ENCODE data around the gene TAF1C. TPM values are rescaled to one million over a fixed set of nuclear protein-coding genes. Genes with fewer than 3 reads are reported as not detected.

The TAF1C gene
- total RNA-seq, 1 donor from 2014 or later, result 61.1 TPM

DNA sequence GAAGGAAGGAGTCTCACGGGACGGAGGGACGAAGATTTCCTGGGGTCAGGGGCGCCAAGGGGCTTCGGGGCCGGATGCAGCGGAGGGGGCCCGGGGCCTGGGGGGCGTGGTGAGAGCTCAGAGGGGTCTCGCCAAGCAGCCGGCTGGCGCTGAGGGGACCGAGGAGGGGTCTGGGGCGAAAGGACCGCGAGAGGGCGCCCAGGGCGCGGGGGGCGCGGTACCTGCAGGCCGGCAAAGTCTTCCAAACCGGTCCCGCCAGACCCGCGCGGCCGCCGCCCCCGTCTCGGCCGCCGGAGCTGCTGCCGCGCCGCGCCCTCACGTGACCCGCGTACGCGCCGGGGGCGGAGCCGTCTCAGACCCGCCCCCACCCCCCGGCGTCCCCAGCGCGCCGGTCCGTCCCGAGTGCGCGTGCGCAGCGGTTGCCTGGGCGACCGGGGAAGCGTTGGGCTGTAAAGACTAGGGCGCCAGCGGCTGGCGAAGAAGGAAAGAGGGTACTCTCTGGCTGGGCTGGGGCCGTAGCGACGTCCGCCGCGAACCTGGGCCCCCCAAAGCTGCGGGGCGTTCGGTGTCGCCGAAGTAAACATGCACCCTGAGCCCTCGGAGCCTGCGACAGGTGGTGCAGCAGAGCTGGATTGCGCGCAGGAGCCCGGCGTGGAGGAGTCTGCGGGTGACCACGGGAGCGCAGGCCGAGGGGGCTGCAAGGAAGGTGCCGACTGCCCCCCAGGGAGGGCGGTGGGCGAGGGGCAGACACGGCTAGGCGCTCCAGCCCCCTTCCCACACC is 41.8 kb downstream of the TAF1C start, which contains the start of the genes DNAAF1 and HSDL1:
Gene DNAAF1, plus strand, starts transcription at position 450 of the 781 bp plus-strand sequence. Its CDS starts 133 bp downstream, at position 583.
Gene HSDL1, minus strand, starts transcription at position 319 of the 781 bp plus-strand sequence. CDS start 13,856 bp downstream, outside the sequence.
- intact Hi-C loops (cut with micrococcal nuclease), result loop anchor here (1.0 to 2.0 kb wide), 3 partner anchors 29 to 60 kb away; partner anchors contain the start of genes MBTPS1 and TAF1C
- Mint-ChIP-seq H3K9me3 (no peaks in the 10 kb centered on the region), H3K4me3 (peak within 1 kb of the TSS; percentile 94), H3K27ac (peak within 1 kb of the TSS; percentile 86), H3K4me1 (peaks cover 11% of the 10 kb centered on the region), H3K27me3 (peaks cover 16% of the 10 kb centered on the region), H3K36me3 (ENCODE audit: low read depth) (peaks cover 3% of the 10 kb centered on the region)
- DNase-seq, result peak; percentile 99

DNA sequence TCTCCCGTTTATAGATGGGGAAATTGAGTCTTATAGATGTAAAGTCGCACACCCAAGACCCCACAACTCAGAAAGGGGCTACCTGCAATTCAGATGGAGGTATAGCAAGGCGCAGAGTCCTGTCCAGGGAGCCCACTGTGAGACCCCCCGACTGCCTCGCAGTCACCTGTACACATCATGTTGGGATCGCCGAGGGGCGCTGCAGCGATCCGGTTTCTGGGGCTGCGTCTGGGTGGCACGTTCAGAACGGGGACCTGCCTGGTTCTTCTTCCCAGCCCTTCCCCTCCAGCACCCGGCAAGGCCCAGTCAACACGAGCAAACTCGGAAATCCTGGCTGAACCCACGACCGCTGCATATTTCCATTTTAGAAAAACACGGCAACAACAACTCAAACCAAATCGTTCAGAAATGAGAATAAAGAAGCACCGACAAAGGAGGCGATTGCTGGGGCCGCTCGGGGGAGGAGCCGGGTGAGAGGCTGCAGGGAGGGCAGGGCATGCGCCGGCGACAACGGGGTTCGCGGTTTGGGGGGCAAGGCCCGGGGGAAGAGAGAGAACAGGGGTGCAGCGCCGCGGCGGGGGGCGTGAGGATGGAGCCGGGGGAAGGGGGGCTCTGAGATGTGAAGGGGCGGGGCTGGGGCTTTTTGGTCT is 42.5 kb downstream of the TAF1C start:
- Mint-ChIP-seq H3K9me3 (no peaks in the 10 kb centered on the region), H3K4me3 (peak overlapping the region; percentile 94), H3K36me3 (ENCODE audit: low read depth) (peaks cover 3% of the 10 kb centered on the region), H3K27me3 (peaks cover 16% of the 10 kb centered on the region), H3K4me1 (peaks cover 14% of the 10 kb centered on the region), H3K27ac (peak overlapping the region; percentile 86)
- DNase-seq, result peak; percentile 86
- intact Hi-C loops (cut with micrococcal nuclease), result loop anchor here (2.0 kb wide), 1 partner anchor 60 kb away; no protein-coding TSS in a partner anchor

GRCh38 chr16:84143784-84144199 is 43.1 kb downstream of the TAF1C start:
- Mint-ChIP-seq H3K27me3 (peaks cover 16% of the 10 kb centered on the region), H3K36me3 (ENCODE audit: low read depth) (peaks cover 4% of the 10 kb centered on the region), H3K4me3 (peak overlapping the region; percentile 94), H3K27ac (peak overlapping the region; percentile 86), H3K9me3 (no peaks in the 10 kb centered on the region), H3K4me1 (peaks cover 20% of the 10 kb centered on the region)
- intact Hi-C loops (cut with micrococcal nuclease), result loop anchor here (2.0 kb wide), 1 partner anchor 59 kb away; no protein-coding TSS in a partner anchor
- DNase-seq, result no peak

GRCh38 chr16:84143081-84143480 is 43.8 kb downstream of the TAF1C start:
- intact Hi-C loops (cut with micrococcal nuclease), result no loop called here
- Mint-ChIP-seq H3K36me3 (ENCODE audit: low read depth) (peaks cover 4% of the 10 kb centered on the region), H3K27ac (no peak overlapping the region), H3K9me3 (no peaks in the 10 kb centered on the region), H3K4me1 (peaks cover 23% of the 10 kb centered on the region), H3K27me3 (peaks cover 16% of the 10 kb centered on the region), H3K4me3 (peak overlapping the region; percentile 43)
- DNase-seq, result no peak

DNA sequence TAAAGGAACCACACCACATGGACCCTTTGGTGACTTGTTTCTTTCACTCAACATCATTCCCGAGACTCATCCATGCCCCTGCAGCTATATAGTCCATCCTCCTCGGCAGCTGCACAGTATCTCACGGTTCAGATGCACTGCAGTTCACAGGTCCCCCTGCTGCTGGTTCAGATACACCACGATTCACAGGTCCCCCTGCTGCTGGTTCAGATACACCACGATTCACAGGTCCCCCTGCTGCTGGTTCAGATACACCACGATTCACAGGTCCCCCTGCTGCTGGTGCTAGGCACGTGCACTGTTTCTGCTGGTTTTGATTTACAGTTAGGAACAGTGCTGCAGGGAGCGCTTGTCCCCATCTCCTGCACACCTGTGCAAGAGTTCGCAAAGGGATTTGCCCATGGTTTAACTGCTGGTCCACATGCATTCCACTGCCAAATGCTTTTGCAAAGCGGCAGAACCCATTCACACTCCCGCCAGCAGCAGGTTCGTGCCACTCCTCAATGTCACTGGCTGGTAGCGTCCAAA is 45.6 kb downstream of the TAF1C start:
- peaks cover 4% of the 10 kb centered on the region for H3K36me3 Mint-ChIP-seq (ENCODE audit: low read depth)
- H3K27me3 Mint-ChIP-seq, result peaks cover 10% of the 10 kb centered on the region
- intact Hi-C loops (cut with micrococcal nuclease), result no loop called here
- no peak overlapping the region for H3K4me3 Mint-ChIP-seq
- no peak overlapping the region for H3K27ac Mint-ChIP-seq
- no peaks in the 10 kb centered on the region for H3K9me3 Mint-ChIP-seq
- H3K4me1 Mint-ChIP-seq, result peaks cover 30% of the 10 kb centered on the region
- DNase-seq, result peak; percentile 69

DNA sequence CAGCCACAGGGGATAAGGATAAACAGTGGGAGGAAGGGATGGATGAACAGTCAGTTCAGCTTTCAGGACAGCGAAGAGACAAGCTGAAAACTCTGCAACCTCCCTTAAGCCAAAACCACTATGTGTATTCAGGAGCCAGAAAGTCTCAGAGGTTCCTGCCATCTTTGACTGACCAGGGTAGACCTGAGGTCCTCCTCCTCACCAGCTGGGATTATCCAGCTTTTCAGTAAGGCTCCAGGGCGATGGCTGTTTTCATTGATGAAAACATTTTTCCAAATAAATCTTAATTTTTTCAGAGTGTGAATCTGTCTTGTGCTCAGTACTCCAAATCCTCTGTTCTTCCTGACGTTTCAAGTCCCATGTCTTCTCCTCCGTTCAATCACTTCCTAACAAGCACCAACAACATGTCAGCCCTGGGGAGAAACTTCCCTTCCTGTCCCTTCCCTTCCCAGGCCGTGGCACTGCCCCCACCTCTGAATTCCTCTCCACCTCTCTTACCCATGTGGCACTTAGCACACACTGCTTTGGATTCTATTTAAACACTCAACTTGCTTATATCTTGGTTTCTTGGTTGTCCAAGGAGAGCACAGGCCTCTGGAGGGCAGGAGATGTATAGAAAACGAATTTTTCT is 47.1 kb downstream of the TAF1C start:
- H3K4me1 Mint-ChIP-seq, result peaks cover 32% of the 10 kb centered on the region
- no peak for DNase-seq
- H3K9me3 Mint-ChIP-seq, result no peaks in the 10 kb centered on the region
- peaks cover 10% of the 10 kb centered on the region for H3K27me3 Mint-ChIP-seq
- intact Hi-C loops (cut with micrococcal nuclease), result no loop called here
- H3K4me3 Mint-ChIP-seq, result no peak overlapping the region
- no peak overlapping the region for H3K27ac Mint-ChIP-seq
- H3K36me3 Mint-ChIP-seq (ENCODE audit: low read depth), result peaks cover 6% of the 10 kb centered on the region

- intact Hi-C loops (cut with micrococcal nuclease), result loop anchor here (1.0 kb wide), 1 partner anchor 23 kb away; the partner anchor contains the start of gene MBTPS1
- Mint-ChIP-seq H3K4me1 (peaks cover 29% of the 10 kb centered on the region), H3K27ac (peak overlapping the region; percentile 82), H3K36me3 (ENCODE audit: low read depth) (peaks cover 3% of the 10 kb centered on the region), H3K4me3 (peak overlapping the region; percentile 48), H3K9me3 (no peaks in the 10 kb centered on the region), H3K27me3 (peaks cover 6% of the 10 kb centered on the region)
- DNase-seq, result peak; percentile 74
These were observed 47.8 kb downstream of the TAF1C start for GRCh38 chr16:84138824-84139627.

- no peaks in the 10 kb centered on the region for H3K9me3 Mint-ChIP-seq
- intact Hi-C loops (cut with micrococcal nuclease), result loop anchor here (1.0 kb wide), 1 partner anchor 22 kb away; the partner anchor contains the start of gene MBTPS1
- peaks cover 3% of the 10 kb centered on the region for H3K36me3 Mint-ChIP-seq (ENCODE audit: low read depth)
- peaks cover 27% of the 10 kb centered on the region for H3K4me1 Mint-ChIP-seq
- no peak for DNase-seq
- no peak overlapping the region for H3K4me3 Mint-ChIP-seq
- H3K27ac Mint-ChIP-seq, result no peak overlapping the region
- H3K27me3 Mint-ChIP-seq, result peaks cover 5% of the 10 kb centered on the region
These were observed 48.4 kb downstream of the TAF1C start for GRCh38 chr16:84138500-84138823.

DNA sequence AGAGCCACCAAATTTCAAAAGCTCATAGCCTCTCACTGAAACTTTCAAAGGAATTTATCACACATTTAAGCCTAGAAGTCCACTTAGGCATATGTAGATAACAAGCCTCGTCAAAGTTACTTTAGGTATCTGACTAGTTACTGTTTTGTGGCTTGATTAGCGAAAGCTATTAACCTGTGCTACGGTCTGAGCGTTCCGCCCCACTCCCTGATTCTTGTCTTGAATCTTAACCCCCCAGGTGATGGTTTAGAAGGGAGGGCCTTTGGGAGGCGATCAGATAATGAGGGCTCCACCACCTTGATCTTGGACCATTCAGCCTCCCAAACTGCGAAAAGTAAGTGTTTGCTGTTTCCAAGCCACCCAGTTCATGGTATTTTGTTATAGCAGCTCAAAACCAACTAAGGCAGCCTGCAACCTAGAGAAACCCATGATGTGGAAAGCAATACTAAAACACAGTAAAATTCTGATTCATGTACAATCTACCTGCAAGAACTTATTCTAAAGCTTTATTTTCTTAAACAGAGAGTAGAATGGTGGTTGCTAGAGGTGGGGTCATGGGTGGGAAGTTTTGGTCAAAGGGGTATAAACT is 49.0 kb downstream of the TAF1C start:
- no peak overlapping the region for H3K27ac Mint-ChIP-seq
- peaks cover 24% of the 10 kb centered on the region for H3K4me1 Mint-ChIP-seq
- H3K9me3 Mint-ChIP-seq, result no peaks in the 10 kb centered on the region
- H3K27me3 Mint-ChIP-seq, result peaks cover 1% of the 10 kb centered on the region
- intact Hi-C loops (cut with micrococcal nuclease), result loop anchor here (1.0 kb wide), 1 partner anchor 22 kb away; the partner anchor contains the start of gene MBTPS1
- peaks cover 3% of the 10 kb centered on the region for H3K36me3 Mint-ChIP-seq (ENCODE audit: low read depth)
- DNase-seq, result no peak
- H3K4me3 Mint-ChIP-seq, result no peak overlapping the region

- Mint-ChIP-seq H3K4me3 (no peak overlapping the region), H3K9me3 (no peaks in the 10 kb centered on the region), H3K36me3 (ENCODE audit: low read depth) (peaks cover 3% of the 10 kb centered on the region), H3K27ac (no peak overlapping the region), H3K27me3 (no peaks in the 10 kb centered on the region), H3K4me1 (peaks cover 23% of the 10 kb centered on the region)
- no peak for DNase-seq
- intact Hi-C loops (cut with micrococcal nuclease), result no loop called here
These were observed 49.6 kb downstream of the TAF1C start for GRCh38 chr16:84137287-84137686.

GRCh38 chr16:84136331-84137125 is 50.3 kb downstream of the TAF1C start:
- no peak overlapping the region for H3K4me3 Mint-ChIP-seq
- no peak overlapping the region for H3K27ac Mint-ChIP-seq
- intact Hi-C loops (cut with micrococcal nuclease), result no loop called here
- H3K9me3 Mint-ChIP-seq, result no peaks in the 10 kb centered on the region
- H3K27me3 Mint-ChIP-seq, result no peaks in the 10 kb centered on the region
- peaks cover 23% of the 10 kb centered on the region for H3K4me1 Mint-ChIP-seq
- DNase-seq, result no peak
- peaks cover 3% of the 10 kb centered on the region for H3K36me3 Mint-ChIP-seq (ENCODE audit: low read depth)
